ENCODE measurements around the gene GEMIN4.

- TF ChIP-seq FOSB (CRISPR knock-in tag; IDR thresholded peaks at IDR 0.05) = no peak
- TF ChIP-seq, protein P1, sequence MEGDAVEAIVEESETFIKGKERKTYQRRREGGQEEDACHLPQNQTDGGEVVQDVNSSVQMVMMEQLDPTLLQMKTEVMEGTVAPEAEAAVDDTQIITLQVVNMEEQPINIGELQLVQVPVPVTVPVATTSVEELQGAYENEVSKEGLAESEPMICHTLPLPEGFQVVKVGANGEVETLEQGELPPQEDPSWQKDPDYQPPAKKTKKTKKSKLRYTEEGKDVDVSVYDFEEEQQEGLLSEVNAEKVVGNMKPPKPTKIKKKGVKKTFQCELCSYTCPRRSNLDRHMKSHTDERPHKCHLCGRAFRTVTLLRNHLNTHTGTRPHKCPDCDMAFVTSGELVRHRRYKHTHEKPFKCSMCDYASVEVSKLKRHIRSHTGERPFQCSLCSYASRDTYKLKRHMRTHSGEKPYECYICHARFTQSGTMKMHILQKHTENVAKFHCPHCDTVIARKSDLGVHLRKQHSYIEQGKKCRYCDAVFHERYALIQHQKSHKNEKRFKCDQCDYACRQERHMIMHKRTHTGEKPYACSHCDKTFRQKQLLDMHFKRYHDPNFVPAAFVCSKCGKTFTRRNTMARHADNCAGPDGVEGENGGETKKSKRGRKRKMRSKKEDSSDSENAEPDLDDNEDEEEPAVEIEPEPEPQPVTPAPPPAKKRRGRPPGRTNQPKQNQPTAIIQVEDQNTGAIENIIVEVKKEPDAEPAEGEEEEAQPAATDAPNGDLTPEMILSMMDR (IDR thresholded peaks at IDR 0.05) = no peak
- TF ChIP-seq POLR2A (IDR thresholded peaks at IDR 0.05; ENCODE audit: low read length) = no peak
Observed at GRCh38 chr17:799261-799660, 47.2 kb upstream of the GEMIN4 start.
